GM12891 (cell line): ENCODE measurements around the gene F10.

Experiments
- POLR2AphosphoS5 ChIP-seq: IDR thresholded peaks from 2 replicates; pipeline ENCODE4 v1.6.1; 2011; ENCODE audit warnings: low read depth, low read length, control low read depth
- TAF1 ChIP-seq: IDR thresholded peaks from 2 replicates; pipeline ENCODE4 v1.6.1; 2011; ENCODE audit warnings: low read depth, low read length, control low read depth

DNA sequence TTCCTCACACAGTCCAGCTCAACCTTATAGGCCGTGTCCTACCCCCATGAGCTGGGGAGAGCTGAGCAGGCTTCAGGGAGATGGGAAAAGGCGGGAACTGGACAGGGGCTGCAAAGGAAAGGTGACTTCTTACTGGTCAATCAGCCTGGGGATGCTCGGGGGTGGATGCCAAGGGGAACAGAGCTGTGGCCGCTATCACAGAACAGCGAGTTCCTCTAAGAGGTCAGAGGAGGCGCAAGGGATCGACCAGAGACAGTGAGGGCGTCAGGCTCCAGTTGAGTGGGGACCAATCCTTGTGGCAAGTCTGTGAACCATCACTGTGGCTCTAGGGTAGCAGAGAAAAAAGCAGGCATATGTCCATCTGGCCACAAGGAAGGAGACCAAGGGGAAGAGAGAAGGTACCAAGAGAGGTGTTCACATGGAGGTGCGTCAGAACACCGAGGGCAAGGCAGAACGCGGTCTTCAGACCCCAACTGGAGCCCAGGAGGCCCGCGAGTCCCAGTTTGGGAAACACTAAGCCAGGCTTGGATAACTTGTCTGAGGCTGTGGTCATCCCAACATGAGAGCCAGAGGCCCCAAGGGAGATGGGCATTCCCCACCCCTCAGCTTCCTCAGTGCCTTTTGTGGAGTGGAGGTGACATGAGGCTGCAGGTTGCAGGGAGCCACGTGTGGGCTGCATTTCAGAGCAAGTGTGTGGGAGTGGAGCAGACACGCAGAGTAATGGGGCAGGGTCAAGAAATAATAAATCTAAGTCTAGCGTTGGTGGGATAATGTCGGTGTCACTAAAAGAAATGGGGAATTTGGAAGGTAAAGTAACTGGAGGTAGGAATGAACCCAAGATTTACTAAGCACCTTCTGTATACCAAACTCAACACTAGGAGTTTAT is 3.9 kb downstream of the F10 start:
- no peak for TF ChIP-seq TAF1
- TF ChIP-seq POLR2AphosphoS5, result no peak
